Measurements from ENCODE around the gene TEX36. TPM values are rescaled to one million over a fixed set of nuclear protein-coding genes. Genes with fewer than 3 reads are reported as not detected.

Gene TEX36
- total and polyA plus RNA-seq, 2 of the 13 experiments (the other 11 are each of a cell fraction or from before 2014, with no cell fraction given): not detected

- TF ChIP-seq ZNF407 (CRISPR knock-in tag; IDR thresholded peaks at IDR 0.05; ENCODE audit: not compliant biosample characterization) (peak; percentile 84), SMAD1 (CRISPR knock-in tag; IDR thresholded peaks at IDR 0.05; ENCODE audit: borderline replicate concordance, low read depth) (no peak), ZNF547 (CRISPR knock-in tag; IDR thresholded peaks at IDR 0.05) (peak; percentile 84), ZNF841 (CRISPR knock-in tag; IDR thresholded peaks at IDR 0.05; ENCODE audit: borderline replicate concordance) (no peak), EED (CRISPR knock-in tag; IDR thresholded peaks at IDR 0.05) (peak; percentile 79; the same call in 1 of the 2 replicates), NCOA5 (CRISPR knock-in tag; IDR thresholded peaks at IDR 0.05) (no peak), RNF219 (CRISPR knock-in tag; IDR thresholded peaks at IDR 0.05) (peak; percentile 93), DMTF1 (CRISPR knock-in tag; IDR thresholded peaks at IDR 0.05) (no peak), PCBP1 (IDR thresholded peaks at IDR 0.05; ENCODE audit: borderline replicate concordance, low read depth, low read length) (0 out of 2 replicates have a peak, but pooled peaks have one; percentile 50), NFIC (IDR thresholded peaks at IDR 0.05; ENCODE audit: low read length) (no peak), RAD51 (IDR thresholded peaks at IDR 0.05; ENCODE audit: borderline replicate concordance) (no peak), SP5 (CRISPR knock-in tag; IDR thresholded peaks at IDR 0.05; ENCODE audit: borderline replicate concordance, low read depth) (peak; percentile 44), RXRB (CRISPR knock-in tag; IDR thresholded peaks at IDR 0.05; ENCODE audit: borderline replicate concordance) (peak; percentile 45; the same call in 1 of the 2 replicates), ZNF543 (CRISPR knock-in tag; IDR thresholded peaks at IDR 0.05) (peak; percentile 79), ZNF260 (CRISPR knock-in tag; IDR thresholded peaks at IDR 0.05; ENCODE audit: borderline replicate concordance, low read depth) (no peak)
These were observed 36.4 kb upstream of the TEX36 start, which contains the start of gene EDRF1 (continued) for GRCh38 chr10:125719173-125720001.

All from HepG2 (cell line).